ENCODE results near the gene FAM181A.

DNA sequence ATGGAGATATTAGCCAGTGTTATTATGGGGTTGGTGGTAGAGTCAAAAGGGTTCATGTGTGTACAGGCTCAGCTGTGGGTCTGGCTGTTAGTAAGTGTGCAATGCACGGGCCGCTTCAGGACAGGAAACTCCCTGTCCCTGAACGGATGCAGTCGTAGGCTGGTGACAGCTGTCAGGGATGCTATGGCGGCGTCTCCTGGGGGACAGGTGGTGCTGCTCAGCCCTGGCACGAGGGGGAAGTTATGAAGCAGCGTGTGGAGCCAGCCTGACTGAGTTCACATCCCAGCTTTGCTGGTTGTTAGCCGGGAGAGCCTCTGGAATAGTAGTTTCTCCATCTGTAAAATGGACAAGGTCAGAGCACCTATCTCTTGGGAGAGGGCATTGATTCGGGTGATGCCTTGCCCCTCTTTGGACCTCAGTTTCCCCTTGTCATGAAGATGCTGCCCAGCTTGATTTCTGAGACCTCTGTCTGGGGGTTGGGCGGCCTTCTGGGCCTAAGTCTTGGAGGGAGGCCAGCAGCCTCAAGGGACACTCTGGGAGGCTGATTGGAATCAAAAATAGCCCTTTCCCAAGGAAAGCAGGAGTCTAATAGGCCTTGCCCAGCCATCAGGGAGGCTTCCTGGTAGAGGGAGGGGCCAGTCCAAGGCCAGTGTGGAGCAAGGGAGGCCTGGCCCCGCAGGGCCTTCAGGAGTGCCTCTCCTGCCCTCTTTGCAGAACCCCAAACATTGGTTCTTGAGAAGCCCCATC, 42.1 kb downstream of the FAM181A start:
- no peak for TF ChIP-seq POLR2A (IDR thresholded peaks at IDR 0.05)
- TF ChIP-seq, protein P1, sequence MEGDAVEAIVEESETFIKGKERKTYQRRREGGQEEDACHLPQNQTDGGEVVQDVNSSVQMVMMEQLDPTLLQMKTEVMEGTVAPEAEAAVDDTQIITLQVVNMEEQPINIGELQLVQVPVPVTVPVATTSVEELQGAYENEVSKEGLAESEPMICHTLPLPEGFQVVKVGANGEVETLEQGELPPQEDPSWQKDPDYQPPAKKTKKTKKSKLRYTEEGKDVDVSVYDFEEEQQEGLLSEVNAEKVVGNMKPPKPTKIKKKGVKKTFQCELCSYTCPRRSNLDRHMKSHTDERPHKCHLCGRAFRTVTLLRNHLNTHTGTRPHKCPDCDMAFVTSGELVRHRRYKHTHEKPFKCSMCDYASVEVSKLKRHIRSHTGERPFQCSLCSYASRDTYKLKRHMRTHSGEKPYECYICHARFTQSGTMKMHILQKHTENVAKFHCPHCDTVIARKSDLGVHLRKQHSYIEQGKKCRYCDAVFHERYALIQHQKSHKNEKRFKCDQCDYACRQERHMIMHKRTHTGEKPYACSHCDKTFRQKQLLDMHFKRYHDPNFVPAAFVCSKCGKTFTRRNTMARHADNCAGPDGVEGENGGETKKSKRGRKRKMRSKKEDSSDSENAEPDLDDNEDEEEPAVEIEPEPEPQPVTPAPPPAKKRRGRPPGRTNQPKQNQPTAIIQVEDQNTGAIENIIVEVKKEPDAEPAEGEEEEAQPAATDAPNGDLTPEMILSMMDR (IDR thresholded peaks at IDR 0.05), result no peak
- TF ChIP-seq EP300 (IDR thresholded peaks at IDR 0.05), result no peak
